HUES64 (cell line): ENCODE results near the gene JADE2.
"Not testable (repeated sequence)": the region's sequence is repeated elsewhere in the genome, so short reads cannot be mapped to it uniquely, and the experiment has no call there.

Experiments used
- H3K27ac ChIP-seq: 2 replicates; pipeline ENCODE4 v1.7.0; 2013; ENCODE audit warnings: low read depth, low read length, inconsistent platforms
- H3K27me3 ChIP-seq: 2 replicates; pipeline ENCODE4 v1.6.1; 2013; ENCODE audit warnings: mild to moderate bottlenecking, low read length; ENCODE audit not compliant: insufficient read depth
- H3K36me3 ChIP-seq: 2 replicates; pipeline ENCODE4 v1.6.1; 2013; ENCODE audit warnings: mild to moderate bottlenecking, low read length; ENCODE audit not compliant: insufficient read depth
- H3K4me1 ChIP-seq: 2 replicates; pipeline ENCODE4 v1.6.1; 2013; ENCODE audit warnings: mild to moderate bottlenecking, low read length, moderate library complexity; ENCODE audit not compliant: insufficient read depth
- H3K4me3 ChIP-seq: 2 replicates; pipeline ENCODE4 v1.5.1; 2013; ENCODE audit warnings: mild to moderate bottlenecking, low read length, moderate library complexity
- H3K9ac ChIP-seq: 2 replicates; pipeline ENCODE4 v1.6.1; 2013; ENCODE audit warnings: mild to moderate bottlenecking, low read depth, low read length
- H3K9me3 ChIP-seq: 2 replicates; pipeline ENCODE4 v1.6.1; 2013; ENCODE audit warnings: low read depth, low read length; ENCODE audit not compliant: insufficient read depth
- WGBS: fragments of 150-250, 120-280 bp; methylation state at CpG from one replicate; pipeline ENCODE4 v1.1.7; 2013; ENCODE audit warnings: missing lambda C conversion rate; 5-methylcytosine and 5-hydroxymethylcytosine counted together

Gene JADE2

DNA sequence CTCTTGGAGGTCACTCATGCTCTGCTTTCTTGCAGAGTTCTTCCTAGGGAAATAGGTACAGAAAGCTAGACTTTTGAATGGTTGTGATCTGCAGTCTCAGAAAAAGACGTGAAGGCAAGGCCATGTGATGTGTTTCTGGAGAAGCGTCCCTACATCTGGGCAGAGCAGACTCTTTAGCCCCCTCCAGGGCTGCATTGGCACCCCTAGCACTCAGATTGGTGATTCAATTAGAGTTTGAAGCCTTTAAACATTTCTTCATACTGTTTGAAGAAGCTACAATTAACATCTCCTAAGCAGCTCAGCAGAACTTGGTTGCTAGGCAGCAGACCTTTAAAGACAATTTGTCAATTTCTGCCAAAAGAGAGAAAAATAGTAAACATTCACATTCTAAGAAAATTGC, 21.6 kb downstream of the JADE2 start:
- Histone ChIP-seq H3K4me1 (peaks cover 15% of the 10 kb centered on the region), H3K4me3 (no peak overlapping the region), H3K27ac (no peak overlapping the region), H3K9ac (no peak overlapping the region), H3K36me3 (peaks cover 60% of the 10 kb centered on the region), H3K27me3 (no peaks in the 10 kb centered on the region), H3K9me3 (no peaks in the 10 kb centered on the region)
- WGBS = 97% methylated on average over 2 of the region's 2 CpGs

DNA sequence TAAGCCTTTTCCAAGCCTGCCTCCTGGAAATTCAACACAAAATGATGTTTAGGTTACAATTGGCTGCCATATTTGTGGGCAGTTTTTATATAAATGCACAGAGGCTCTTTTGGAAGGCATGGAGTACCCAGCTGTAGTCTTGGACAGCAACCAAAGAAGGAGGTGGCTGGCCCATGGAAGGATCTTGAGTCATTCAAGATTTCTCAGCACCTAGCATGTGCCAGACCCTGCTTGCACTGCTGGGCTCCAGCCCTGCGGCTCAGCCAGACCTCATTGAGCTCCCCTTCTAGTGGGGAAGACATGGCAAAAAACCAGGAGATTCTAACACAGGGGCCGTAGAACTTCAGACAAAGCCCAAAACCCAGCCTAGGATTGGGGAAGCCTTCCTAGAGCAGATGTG, 22.1 kb downstream of the JADE2 start:
- H3K4me3 ChIP-seq = no peak overlapping the region
- H3K9ac ChIP-seq = no peak overlapping the region
- H3K27ac ChIP-seq = no peak overlapping the region
- H3K4me1 ChIP-seq = peaks cover 15% of the 10 kb centered on the region
- H3K36me3 ChIP-seq = peaks cover 64% of the 10 kb centered on the region
- WGBS = 88% methylated on average over 2 of the region's 2 CpGs
- H3K9me3 ChIP-seq = no peaks in the 10 kb centered on the region
- H3K27me3 ChIP-seq = no peaks in the 10 kb centered on the region

DNA sequence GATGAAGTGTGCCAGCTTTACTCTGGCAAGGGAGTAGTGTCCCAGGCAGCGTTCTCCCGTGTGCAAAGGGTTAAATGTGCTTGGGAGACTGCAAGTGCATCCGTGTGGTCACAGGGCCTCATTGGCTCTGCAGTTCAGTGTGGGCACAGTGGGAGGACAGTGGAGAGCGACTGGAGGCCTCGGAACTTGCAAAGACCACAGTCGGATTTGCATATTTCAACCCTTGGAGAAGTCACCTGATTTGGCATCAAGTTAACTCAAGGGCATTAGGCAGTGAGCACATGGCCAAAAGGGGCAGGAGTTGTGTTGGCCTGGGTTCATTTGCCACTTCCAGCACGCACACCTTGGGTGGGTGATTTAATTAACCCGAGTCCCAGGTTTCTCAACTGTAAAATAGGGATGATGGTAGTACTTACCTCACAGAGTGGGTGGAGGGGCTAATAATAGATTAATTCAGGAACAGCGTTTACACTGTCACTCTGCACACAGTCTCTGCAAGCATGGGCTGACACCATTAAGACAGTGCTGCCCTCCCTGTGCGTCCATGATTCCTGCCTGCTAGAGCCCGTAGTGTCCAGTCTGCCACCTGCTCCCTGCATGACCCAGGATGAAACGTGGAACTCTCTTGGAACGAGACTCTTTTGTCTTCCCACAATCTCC, 22.7 kb downstream of the JADE2 start:
- no peaks in the 10 kb centered on the region for H3K9me3 ChIP-seq
- no peak overlapping the region for H3K9ac ChIP-seq
- WGBS = 77% methylated on average over 13 of the region's 13 CpGs
- no peak overlapping the region for H3K4me3 ChIP-seq
- H3K27me3 ChIP-seq = no peaks in the 10 kb centered on the region
- peaks cover 15% of the 10 kb centered on the region for H3K4me1 ChIP-seq
- H3K27ac ChIP-seq = no peak overlapping the region
- peaks cover 64% of the 10 kb centered on the region for H3K36me3 ChIP-seq

DNA sequence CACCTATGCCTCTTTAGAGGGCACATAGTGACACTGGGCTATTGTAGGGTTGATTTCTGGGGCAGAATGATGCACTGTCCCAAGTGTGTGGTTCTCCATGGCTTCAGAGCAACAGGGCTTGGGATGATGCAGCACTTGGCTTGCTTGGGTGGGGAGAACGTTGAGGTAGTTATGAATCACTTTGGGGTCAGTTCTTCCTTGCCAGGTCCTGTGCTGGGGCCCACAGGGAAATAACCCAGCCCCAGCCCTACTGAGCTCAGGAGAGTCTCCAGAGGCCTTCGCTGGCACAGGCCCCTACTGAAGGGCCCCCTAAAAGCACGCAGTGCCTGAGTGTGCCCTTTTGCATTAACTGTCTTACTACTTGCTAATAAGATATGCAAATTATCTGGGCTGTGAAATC, 24.2 kb downstream of the JADE2 start:
- no peak overlapping the region for H3K27ac ChIP-seq
- H3K36me3 ChIP-seq = peaks cover 66% of the 10 kb centered on the region
- no peak overlapping the region for H3K9ac ChIP-seq
- H3K4me3 ChIP-seq = no peak overlapping the region
- H3K27me3 ChIP-seq = no peaks in the 10 kb centered on the region
- WGBS = 51% methylated on average over 3 of the region's 3 CpGs
- peaks cover 15% of the 10 kb centered on the region for H3K4me1 ChIP-seq
- no peaks in the 10 kb centered on the region for H3K9me3 ChIP-seq

DNA sequence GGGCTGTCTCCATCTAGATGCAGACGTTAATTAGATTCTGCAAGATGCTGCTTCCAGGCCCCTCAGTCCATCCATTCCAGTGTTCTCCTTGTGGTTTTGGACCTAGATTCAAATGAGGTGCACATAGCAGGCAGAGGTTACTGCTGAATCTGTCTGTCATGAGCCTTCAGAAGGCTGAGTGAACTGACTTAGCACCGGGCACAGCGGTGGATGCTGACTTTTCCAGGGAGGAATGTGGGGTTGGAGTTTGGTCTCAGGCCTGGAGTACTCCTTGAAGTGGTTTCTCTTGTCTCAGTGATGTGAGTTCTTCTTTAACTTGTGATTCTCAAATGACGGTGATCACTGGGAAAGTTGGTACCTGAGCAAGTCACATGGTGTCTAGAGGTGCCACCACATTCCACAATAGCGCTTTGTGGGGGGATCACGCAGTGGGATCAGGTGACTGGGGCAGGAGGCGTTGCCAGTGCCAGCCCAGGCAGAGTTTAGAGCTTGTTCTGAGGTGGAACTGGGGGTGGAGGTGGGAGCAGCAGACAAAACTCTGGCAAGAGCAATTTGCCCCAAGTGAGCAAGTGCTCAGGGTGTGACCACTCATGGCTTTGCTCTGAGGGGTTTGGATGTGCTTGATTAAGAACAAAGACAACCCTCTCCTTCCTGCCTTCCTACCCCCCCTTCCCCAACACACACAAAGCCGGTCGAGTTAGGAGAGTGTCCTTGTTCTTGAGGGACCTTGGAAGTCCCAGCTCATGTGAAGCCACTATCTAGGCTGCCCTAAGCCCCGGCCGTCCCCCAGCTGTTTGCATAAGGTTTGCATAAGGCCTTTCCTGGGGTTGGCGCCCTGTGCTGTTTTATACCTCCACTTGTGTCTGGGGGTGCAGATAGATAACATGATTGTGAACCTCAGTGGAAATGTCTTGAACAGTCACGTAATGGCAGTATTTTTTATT, 25.1 kb downstream of the JADE2 start:
- no peak overlapping the region for H3K9ac ChIP-seq
- no peaks in the 10 kb centered on the region for H3K27me3 ChIP-seq
- peaks cover 59% of the 10 kb centered on the region for H3K36me3 ChIP-seq
- peaks cover 15% of the 10 kb centered on the region for H3K4me1 ChIP-seq
- no peaks in the 10 kb centered on the region for H3K9me3 ChIP-seq
- no peak overlapping the region for H3K27ac ChIP-seq
- WGBS = 74% methylated on average over 12 of the region's 13 CpGs
- no peak overlapping the region for H3K4me3 ChIP-seq

DNA sequence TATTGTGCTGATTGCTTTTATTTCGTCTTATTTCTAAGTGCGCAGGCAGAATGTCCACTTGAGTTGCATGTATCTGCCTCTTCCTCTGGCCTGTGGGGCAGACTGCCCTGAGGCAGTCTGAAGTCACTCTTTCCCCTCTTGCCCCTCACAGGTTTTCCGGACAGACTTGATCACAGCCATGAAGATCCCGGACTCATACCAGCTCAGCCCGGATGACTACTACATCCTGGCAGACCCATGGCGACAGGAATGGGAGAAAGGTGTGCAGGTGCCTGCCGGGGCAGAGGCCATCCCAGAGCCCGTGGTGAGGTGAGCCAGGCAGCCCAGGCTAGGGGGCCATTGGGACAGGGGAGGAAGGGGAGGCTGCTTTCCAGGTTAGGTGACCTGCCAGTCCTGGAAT, 26.4 kb downstream of the JADE2 start:
- H3K4me3 ChIP-seq = no peak overlapping the region
- H3K36me3 ChIP-seq = peaks cover 53% of the 10 kb centered on the region
- H3K27ac ChIP-seq = no peak overlapping the region
- H3K27me3 ChIP-seq = no peaks in the 10 kb centered on the region
- H3K4me1 ChIP-seq = peaks cover 15% of the 10 kb centered on the region
- no peak overlapping the region for H3K9ac ChIP-seq
- 82% methylated on average over 8 of the region's 8 CpGs for WGBS
- H3K9me3 ChIP-seq = no peaks in the 10 kb centered on the region

DNA sequence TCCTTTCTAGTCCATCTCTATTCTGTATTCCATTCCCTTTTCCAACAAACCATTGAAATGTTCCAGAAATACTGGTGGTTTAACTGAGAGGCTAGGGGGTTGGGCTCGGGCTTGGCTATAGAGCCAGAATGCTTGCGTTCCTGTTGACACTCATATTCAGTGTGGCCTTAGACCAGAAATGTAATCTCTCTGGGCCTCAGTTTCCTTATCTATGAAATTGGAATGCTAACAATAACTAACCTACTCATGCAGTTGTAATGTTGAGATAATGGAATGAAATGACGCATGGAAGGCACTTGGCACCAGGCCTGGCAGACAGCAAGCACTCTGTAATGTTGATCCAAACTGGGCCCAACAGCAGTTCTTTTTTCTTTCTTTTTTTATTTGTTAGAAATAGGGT, 26.8 kb downstream of the JADE2 start:
- Histone ChIP-seq H3K36me3 (peaks cover 50% of the 10 kb centered on the region), H3K9me3 (no peaks in the 10 kb centered on the region), H3K9ac (no peak overlapping the region), H3K4me1 (peaks cover 15% of the 10 kb centered on the region), H3K27ac (no peak overlapping the region), H3K27me3 (no peaks in the 10 kb centered on the region), H3K4me3 (no peak overlapping the region)
- 100% methylated on average over 3 of the region's 3 CpGs for WGBS

DNA sequence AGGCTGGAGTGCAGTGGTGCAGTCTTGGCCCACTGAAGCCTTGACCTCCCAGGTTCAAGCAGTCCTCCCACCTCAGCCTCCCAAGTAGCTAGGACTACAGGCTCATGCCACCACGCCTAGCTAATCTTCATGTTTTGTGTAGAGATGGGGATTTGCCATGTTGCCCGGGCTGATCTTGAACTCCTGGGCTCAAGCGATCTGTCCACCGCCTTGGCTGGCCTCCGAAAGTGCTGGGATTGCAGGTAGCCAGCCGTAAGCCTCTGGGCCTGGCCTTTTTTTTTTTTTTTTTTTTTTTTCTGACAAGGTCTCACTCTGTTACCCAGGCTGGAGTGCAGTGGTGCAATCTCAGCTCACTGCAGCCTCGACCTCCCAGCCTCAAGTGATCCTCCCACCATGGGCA, 27.2 kb downstream of the JADE2 start:
- not testable (repeated sequence) for H3K9ac ChIP-seq, H3K27ac ChIP-seq, H3K9me3 ChIP-seq, H3K27me3 ChIP-seq, H3K4me3 ChIP-seq
- H3K4me1 ChIP-seq = peaks cover 13% of the 10 kb centered on the region
- WGBS = 95% methylated on average over 7 of the region's 7 CpGs
- peaks cover 46% of the 10 kb centered on the region for H3K36me3 ChIP-seq

GRCh38 chr5:134553821-134554267, 28.4 kb downstream of the JADE2 start:
- Histone ChIP-seq H3K9ac (no peak overlapping the region), H3K27me3 (no peaks in the 10 kb centered on the region), H3K4me3 (no peak overlapping the region), H3K27ac (no peak overlapping the region), H3K9me3 (no peaks in the 10 kb centered on the region), H3K36me3 (peaks cover 42% of the 10 kb centered on the region), H3K4me1 (peaks cover 7% of the 10 kb centered on the region; the same call in 1 of the 2 replicates)
- 89% methylated on average over 6 of the region's 6 CpGs for WGBS

GRCh38 chr5:134554319-134555222, 29.1 kb downstream of the JADE2 start:
- Histone ChIP-seq H3K9me3 (no peaks in the 10 kb centered on the region), H3K27me3 (no peaks in the 10 kb centered on the region), H3K36me3 (peaks cover 48% of the 10 kb centered on the region), H3K9ac (no peak overlapping the region), H3K27ac (peak overlapping the region; percentile 46; the same call in 1 of the 2 replicates), H3K4me3 (no peak overlapping the region), H3K4me1 (peaks cover 7% of the 10 kb centered on the region; the same call in 1 of the 2 replicates)
- WGBS = 86% methylated on average over 15 of the region's 15 CpGs
